K562 (cell line): Measurements from ENCODE around the gene FAM180B. TPM values are rescaled to one million over a fixed set of nuclear protein-coding genes. Genes with fewer than 3 reads are reported as not detected.

ENCODE experiments used
- ARID1B ChIP-seq: fragments of 450-650 bp; IDR thresholded peaks from 2 replicates; pipeline ENCODE4 v1.6.1; 2016; ENCODE audit warnings: antibody characterized with exemption, mild to moderate bottlenecking, inconsistent platforms
- CBX2 ChIP-seq: fragments of 200-600 bp; sonication (generic); IDR thresholded peaks from one replicate; pipeline ENCODE4 v1.6.1; 2012; ENCODE audit warnings: mild to moderate bottlenecking, low read length, inconsistent platforms; ENCODE audit not compliant: insufficient read depth, poor library complexity, severe bottlenecking
- CHD7 ChIP-seq: fragments of 200-600 bp; sonication (generic); IDR thresholded peaks from one replicate; pipeline ENCODE4 v1.6.1; 2012; ENCODE audit warnings: mild to moderate bottlenecking, low read depth, low read length, inconsistent platforms
- CREM ChIP-seq: IDR thresholded peaks from 2 replicates; pipeline ENCODE4 v1.6.1; 2014; ENCODE audit warnings: antibody characterized with exemption, low read depth
- FOXA1 ChIP-seq: fragments of 450-650 bp; IDR thresholded peaks from 2 replicates; pipeline ENCODE4 v1.6.1; 2016; ENCODE audit warnings: mild to moderate bottlenecking, borderline replicate concordance
- GTF2E2 ChIP-seq: fragments of 200-800 bp; sonication (Bioruptor generic); IDR thresholded peaks from 2 replicates; pipeline ENCODE4 v1.6.1; 2016; ENCODE audit warnings: missing genetic modification characterization, missing compliant biosample characterization
- MTA1 ChIP-seq: fragments of 450-650 bp; IDR thresholded peaks from 2 replicates; pipeline ENCODE4 v1.6.1; 2017; ENCODE audit warnings: borderline replicate concordance
- NCOA6 ChIP-seq: fragments of 450-650 bp; IDR thresholded peaks from 2 replicates; pipeline ENCODE4 v1.6.1; 2017; ENCODE audit warnings: mild to moderate bottlenecking
- PCBP2 ChIP-seq: fragments of 200-400 bp; formaldehyde crosslinking; IDR thresholded peaks from 2 replicates; pipeline ENCODE4 v1.6.1; 2018; ENCODE audit warnings: low read length, low read depth, mild to moderate bottlenecking, moderate library complexity; ENCODE audit not compliant: poor library complexity, severe bottlenecking
- POLR2H ChIP-seq: IDR thresholded peaks from 2 replicates; pipeline ENCODE4 v1.6.1; 2016; ENCODE audit warnings: missing genetic modification characterization, low read depth, mild to moderate bottlenecking, control low read depth, missing compliant biosample characterization, moderate library complexity
- RB1 ChIP-seq: fragments of 450-650 bp; IDR thresholded peaks from 2 replicates; pipeline ENCODE4 v1.6.1; 2017; ENCODE audit warnings: low read depth, mild to moderate bottlenecking
- RBM17 ChIP-seq: fragments of 200-400 bp; formaldehyde crosslinking; IDR thresholded peaks from 2 replicates; pipeline ENCODE4 v1.6.1; 2017; ENCODE audit warnings: low read depth, mild to moderate bottlenecking, low read length, borderline replicate concordance
- RFX5 ChIP-seq: IDR thresholded peaks from 2 replicates; pipeline ENCODE4 v1.6.1; 2011; ENCODE audit warnings: low read depth, mild to moderate bottlenecking, improper control_type of control experiment, low read length
- ZC3H8 ChIP-seq: fragments of 450-650 bp; IDR thresholded peaks from 2 replicates; pipeline ENCODE4 v1.6.1; 2017
- ZNF347 ChIP-seq: fragments of 450-650 bp; formaldehyde crosslinking; IDR thresholded peaks from 2 replicates; pipeline ENCODE4 v1.4.0; 2020; ENCODE audit warnings: low read depth, mild to moderate bottlenecking, moderate library complexity
- polyA plus RNA-seq, 8 experiments: library from polyadenylated mRNA; depleted of rRNA in 4 of 8; stranded (reverse) in 5 of 8; unstranded in 3 of 8; fragments of >200 nt; fragmentation: Nextera tagmentation in 2 of 8; fragmentation: Illumina TruSeq in 1 of 8; extraction: Ambion mirVana in 2 of 8; extraction: Trizol in 1 of 8; gene quantifications; 2 replicates each; pipeline versions ENCODE4 v1.2.1 to v1.2.3, GENCODE V29; 2011 to 2014; ENCODE audit warnings: inconsistent platforms in 1 of 8, missing spikeins in 1 of 8
- total RNA-seq, 7 experiments: library from RNA; depleted of rRNA in 6 of 7; stranded (reverse); fragments of >200 nt in 6 of 7; fragmentation: Illumina TruSeq in 2 of 7; extraction: Trizol in 2 of 7; gene quantifications; 2 replicates each; pipeline versions ENCODE4 v1.2.1 to v1.2.3, GENCODE V29; 2011 to 2021; ENCODE audit warnings: low replicate concordance in 1 of 7
- TF ChIP-seq, protein P1 (sequence below): fragments of 450-650 bp; formaldehyde crosslinking; IDR thresholded peaks from 2 replicates; pipeline ENCODE4 v1.4.0; 2020; ENCODE audit warnings: mild to moderate bottlenecking, moderate library complexity

FAM180B gene
- total and polyA plus RNA-seq, 9 of the 15 experiments (the other 6 are each of a cell fraction or from before 2014, with no cell fraction given), result 0.05 to 0.14 TPM; not detected in 7

DNA sequence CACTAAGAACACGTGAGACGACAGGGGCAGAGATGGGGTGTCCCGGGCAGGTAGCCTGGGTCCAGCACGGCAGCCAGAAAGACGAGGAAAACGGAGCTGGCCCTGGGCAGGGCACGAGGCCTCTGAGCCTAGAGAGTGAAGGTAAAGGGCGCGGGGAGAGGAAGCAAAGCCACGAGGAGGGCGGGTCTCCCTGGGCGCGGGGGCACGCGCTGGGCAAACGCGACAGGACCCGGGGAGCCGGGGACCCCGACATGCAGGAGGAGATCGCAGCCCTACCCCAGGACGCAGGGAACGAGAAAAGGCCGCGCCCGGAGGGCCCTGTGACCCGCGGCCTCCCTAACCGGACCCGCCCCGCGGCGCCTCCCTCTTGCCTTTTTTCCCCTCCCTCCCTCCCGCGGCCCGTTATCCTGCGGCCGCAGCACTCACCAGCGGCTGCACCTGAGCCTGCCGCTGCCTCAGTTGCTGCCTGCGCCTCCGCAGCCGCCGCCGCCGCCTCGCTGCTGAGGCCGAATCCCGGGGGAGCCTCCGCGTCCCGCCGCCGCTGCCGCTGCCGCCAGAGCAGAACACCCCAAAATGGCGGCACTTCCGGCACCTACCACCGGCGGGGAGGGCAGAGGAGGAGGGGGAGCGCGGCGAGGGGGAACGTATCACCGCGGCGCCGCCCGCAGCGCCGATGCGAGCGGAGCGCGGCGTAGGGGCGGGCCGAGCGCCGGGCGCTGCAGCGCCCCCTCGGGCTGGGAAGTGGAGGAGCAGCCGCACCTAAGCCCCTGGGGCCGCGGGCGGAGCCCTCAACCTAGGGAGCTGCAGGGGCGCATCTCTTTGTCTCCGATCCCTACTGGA, 33.7 kb upstream of the FAM180B start, which contains the start of gene CELF1 (continued):
- TF ChIP-seq CHD7 (no peak), ZNF347 (CRISPR knock-in tag) (no peak), ZC3H8 (no peak), GTF2E2 (tag) (no peak), ARID1B (no peak), CBX2 (no peak), NCOA6 (0 out of 2 replicates have a peak, but pooled peaks have one; percentile 53), RB1 (peak; percentile 98), FOXA1 (no peak), PCBP2 (no peak), RFX5 (no peak), CREM (peak; percentile 90), RBM17 (no peak), POLR2H (no peak), MTA1 (no peak)
- TF ChIP-seq, protein P1, sequence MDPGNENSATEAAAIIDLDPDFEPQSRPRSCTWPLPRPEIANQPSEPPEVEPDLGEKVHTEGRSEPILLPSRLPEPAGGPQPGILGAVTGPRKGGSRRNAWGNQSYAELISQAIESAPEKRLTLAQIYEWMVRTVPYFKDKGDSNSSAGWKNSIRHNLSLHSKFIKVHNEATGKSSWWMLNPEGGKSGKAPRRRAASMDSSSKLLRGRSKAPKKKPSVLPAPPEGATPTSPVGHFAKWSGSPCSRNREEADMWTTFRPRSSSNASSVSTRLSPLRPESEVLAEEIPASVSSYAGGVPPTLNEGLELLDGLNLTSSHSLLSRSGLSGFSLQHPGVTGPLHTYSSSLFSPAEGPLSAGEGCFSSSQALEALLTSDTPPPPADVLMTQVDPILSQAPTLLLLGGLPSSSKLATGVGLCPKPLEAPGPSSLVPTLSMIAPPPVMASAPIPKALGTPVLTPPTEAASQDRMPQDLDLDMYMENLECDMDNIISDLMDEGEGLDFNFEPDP (CRISPR knock-in tag), result no peak
